Muscle of leg (tissue), 11 donors: ENCODE measurements around the gene BDNF. TPM values are rescaled to one million over a fixed set of nuclear protein-coding genes. Genes with fewer than 3 reads are reported as not detected.
"Not testable (repeated sequence)": the region's sequence is repeated elsewhere in the genome, so short reads cannot be mapped to it uniquely, and the experiment has no call there.

ENCODE experiments used
- DNase-seq: peaks from one replicate; pipeline ENCODE4 v3.0.0; 2013
- H3K27ac ChIP-seq: one replicate; pipeline ENCODE4 v1.5.1; 2013; ENCODE audit warnings: mild to moderate bottlenecking, low read length, control low read depth
- H3K27me3 ChIP-seq: one replicate; pipeline ENCODE4 v1.6.1; 2013; ENCODE audit warnings: low read length; ENCODE audit not compliant: control insufficient read depth, insufficient read depth
- H3K36me3 ChIP-seq: one replicate; pipeline ENCODE4 v1.6.1; 2013; ENCODE audit warnings: low read length; ENCODE audit not compliant: control insufficient read depth, insufficient read depth
- H3K4me1 ChIP-seq: one replicate; pipeline ENCODE4 v1.6.1; 2013; ENCODE audit warnings: low read length; ENCODE audit not compliant: control insufficient read depth, insufficient read depth
- H3K4me3 ChIP-seq: one replicate; pipeline ENCODE4 v1.5.1; 2013; ENCODE audit warnings: low read length, control low read depth
- H3K9me3 ChIP-seq: replicated peaks from 2 replicates; pipeline ENCODE4 v1.6.1; 2013; ENCODE audit warnings: low read depth, low read length; ENCODE audit not compliant: control insufficient read depth
- WGBS: methylation state at CpG from one replicate; pipeline ENCODE4 v1.1.5; 2013; ENCODE audit warnings: missing lambda C conversion rate; ENCODE audit not compliant: insufficient coverage; 5-methylcytosine and 5-hydroxymethylcytosine counted together
- polyA plus RNA-seq, 8 donors: library from polyadenylated mRNA; unstranded; fragments of 120-200 nt; gene quantifications; one replicate each; pipeline versions ENCODE4 v1.2.1 to v1.2.3, GENCODE V29; 2013; ENCODE audit warnings: inconsistent platforms in 1 of 8, low replicate concordance in 1 of 8; ENCODE audit not compliant: insufficient read length in 8 of 8, insufficient read depth in 1 of 8
- total RNA-seq: library from RNA; stranded (reverse); fragments of 120-200 nt; gene quantifications from one replicate; pipeline ENCODE4 v1.2.4, GENCODE V29; 2013

The BDNF gene
- total and polyA plus RNA-seq, 9 donors = 1.0 to 2.6 (median 1.6) TPM

- H3K27me3 ChIP-seq, H3K36me3 ChIP-seq, H3K4me1 ChIP-seq, DNase-seq, H3K27ac ChIP-seq, H3K4me3 ChIP-seq, H3K9me3 ChIP-seq: not testable (repeated sequence)
- 79% methylated on average over 4 of the region's 10 CpGs for whole genome bisulfite sequencing
These were observed 66.0 kb downstream of the BDNF start for GRCh38 chr11:27634282-27634681.

- no CpG with 5 or more reads among the region's 5 CpGs for WGBS
- H3K27me3 ChIP-seq, H3K9me3 ChIP-seq, DNase-seq, H3K4me3 ChIP-seq, H3K36me3 ChIP-seq, H3K4me1 ChIP-seq, H3K27ac ChIP-seq: not testable (repeated sequence)
These were observed 71.2 kb downstream of the BDNF start for GRCh38 chr11:27629023-27629422.

- Histone ChIP-seq H3K27me3 (no peaks in the 10 kb centered on the region), H3K27ac (no peak overlapping the region), H3K4me1 (no peaks in the 10 kb centered on the region), H3K36me3 (no peaks in the 10 kb centered on the region), H3K9me3 (no peaks in the 10 kb centered on the region), H3K4me3 (no peak overlapping the region)
- WGBS = 80% methylated on average over 1 of the region's 1 CpG
- no peak for DNase-seq
These were observed 72.3 kb downstream of the BDNF start for GRCh38 chr11:27627979-27628378.

GRCh38 chr11:27626938-27627586 lies 73.2 kb downstream of the BDNF start:
- H3K9me3 ChIP-seq = no peaks in the 10 kb centered on the region
- H3K4me1 ChIP-seq = peaks cover 3% of the 10 kb centered on the region
- no peaks in the 10 kb centered on the region for H3K27me3 ChIP-seq
- no peak overlapping the region for H3K27ac ChIP-seq
- no CpG with 5 or more reads among the region's 4 CpGs for WGBS
- no peak overlapping the region for H3K4me3 ChIP-seq
- no peak for DNase-seq
- no peaks in the 10 kb centered on the region for H3K36me3 ChIP-seq

- H3K27ac ChIP-seq = no peak overlapping the region
- H3K9me3 ChIP-seq = no peaks in the 10 kb centered on the region
These were observed 73.9 kb downstream of the BDNF start for GRCh38 chr11:27626269-27626937.

GRCh38 chr11:27625347-27625912 lies 74.8 kb downstream of the BDNF start:
- no peaks in the 10 kb centered on the region for H3K27me3 ChIP-seq
- no peak overlapping the region for H3K4me3 ChIP-seq
- no peak overlapping the region for H3K27ac ChIP-seq
- no peak for DNase-seq
- peaks cover 13% of the 10 kb centered on the region for H3K4me1 ChIP-seq
- H3K9me3 ChIP-seq = no peaks in the 10 kb centered on the region
- 100% methylated on average over 1 of the region's 1 CpG for WGBS
- no peaks in the 10 kb centered on the region for H3K36me3 ChIP-seq

More at GRCh38 chr11:27626269-27626937, 73.9 kb downstream of the BDNF start:
- H3K4me1 ChIP-seq = peaks cover 7% of the 10 kb centered on the region
- H3K4me3 ChIP-seq = no peak overlapping the region
- H3K36me3 ChIP-seq = no peaks in the 10 kb centered on the region
- no peaks in the 10 kb centered on the region for H3K27me3 ChIP-seq
- WGBS = 0% methylated on average over 1 of the region's 4 CpGs
- DNase-seq = no peak

GRCh38 chr11:27623945-27624523 lies 76.2 kb downstream of the BDNF start:
- no peak for DNase-seq

GRCh38 chr11:27622541-27623300 lies 77.5 kb downstream of the BDNF start:
- Histone ChIP-seq H3K4me1 (peaks cover 33% of the 10 kb centered on the region), H3K9me3 (no peaks in the 10 kb centered on the region), H3K36me3 (no peaks in the 10 kb centered on the region), H3K27me3 (no peaks in the 10 kb centered on the region), H3K27ac (no peak overlapping the region), H3K4me3 (no peak overlapping the region)
- DNase-seq = no peak
- WGBS = 74% methylated on average over 3 of the region's 6 CpGs

More at GRCh38 chr11:27623945-27624523, 76.2 kb downstream of the BDNF start:
- Histone ChIP-seq H3K27ac (no peak overlapping the region), H3K27me3 (no peaks in the 10 kb centered on the region), H3K36me3 (no peaks in the 10 kb centered on the region), H3K9me3 (no peaks in the 10 kb centered on the region), H3K4me1 (peaks cover 24% of the 10 kb centered on the region), H3K4me3 (no peak overlapping the region)
- 95% methylated on average over 4 of the region's 5 CpGs for WGBS

GRCh38 chr11:27621405-27622161 lies 78.7 kb downstream of the BDNF start:
- Histone ChIP-seq H3K4me3 (no peak overlapping the region), H3K36me3 (no peaks in the 10 kb centered on the region), H3K27ac (peak overlapping the region; percentile 15), H3K9me3 (no peaks in the 10 kb centered on the region), H3K27me3 (no peaks in the 10 kb centered on the region), H3K4me1 (peaks cover 33% of the 10 kb centered on the region)
- no CpG with 5 or more reads among the region's 4 CpGs for WGBS
- peak; percentile 86 for DNase-seq
